MM.1S (cell line): ENCODE data around the gene LRPAP1.
"Not testable (repeated sequence)": the region's sequence is repeated elsewhere in the genome, so short reads cannot be mapped to it uniquely, and the experiment has no call there.

Experiments
- EZH2 ChIP-seq: fragments of 300-600 bp; sonication (generic); optimal IDR thresholded peaks from 2 replicates; pipeline ENCODE3; 2017; ENCODE audit warnings: low read depth, mild to moderate bottlenecking, antibody characterized with exemption, low read length, mixed read lengths
- EZH2phosphoT487 ChIP-seq: fragments of 300-600 bp; sonication (generic); IDR thresholded peaks from 2 replicates; pipeline ENCODE4 v1.6.1; 2018; ENCODE audit warnings: antibody characterized with exemption, low read length
- TF ChIP-seq, protein P1 (sequence below): fragments of 300-600 bp; sonication (generic); IDR thresholded peaks from 2 replicates; pipeline ENCODE4 v1.5.1; 2016; ENCODE audit warnings: antibody characterized with exemption, low read length, mixed read lengths

DNA sequence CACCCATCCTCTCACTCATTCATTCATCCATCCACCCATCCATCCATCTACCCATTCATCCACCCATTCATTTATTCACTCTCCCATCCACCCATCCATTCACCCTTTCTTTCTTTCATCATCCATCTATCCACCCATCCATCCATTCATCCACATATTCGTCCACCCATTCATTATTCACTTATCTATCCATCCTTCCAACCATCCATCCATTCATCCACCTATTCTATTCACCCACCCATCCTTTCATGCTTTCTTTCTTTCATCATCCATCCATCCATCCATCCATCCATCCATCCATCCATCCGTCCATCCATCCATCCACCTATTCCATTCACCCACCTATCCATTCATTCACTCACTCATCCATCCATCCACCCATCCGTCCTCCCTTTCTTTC lies 45.8 kb upstream of the LRPAP1 start:
- TF ChIP-seq, protein P1, sequence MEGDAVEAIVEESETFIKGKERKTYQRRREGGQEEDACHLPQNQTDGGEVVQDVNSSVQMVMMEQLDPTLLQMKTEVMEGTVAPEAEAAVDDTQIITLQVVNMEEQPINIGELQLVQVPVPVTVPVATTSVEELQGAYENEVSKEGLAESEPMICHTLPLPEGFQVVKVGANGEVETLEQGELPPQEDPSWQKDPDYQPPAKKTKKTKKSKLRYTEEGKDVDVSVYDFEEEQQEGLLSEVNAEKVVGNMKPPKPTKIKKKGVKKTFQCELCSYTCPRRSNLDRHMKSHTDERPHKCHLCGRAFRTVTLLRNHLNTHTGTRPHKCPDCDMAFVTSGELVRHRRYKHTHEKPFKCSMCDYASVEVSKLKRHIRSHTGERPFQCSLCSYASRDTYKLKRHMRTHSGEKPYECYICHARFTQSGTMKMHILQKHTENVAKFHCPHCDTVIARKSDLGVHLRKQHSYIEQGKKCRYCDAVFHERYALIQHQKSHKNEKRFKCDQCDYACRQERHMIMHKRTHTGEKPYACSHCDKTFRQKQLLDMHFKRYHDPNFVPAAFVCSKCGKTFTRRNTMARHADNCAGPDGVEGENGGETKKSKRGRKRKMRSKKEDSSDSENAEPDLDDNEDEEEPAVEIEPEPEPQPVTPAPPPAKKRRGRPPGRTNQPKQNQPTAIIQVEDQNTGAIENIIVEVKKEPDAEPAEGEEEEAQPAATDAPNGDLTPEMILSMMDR: not testable (repeated sequence)
- TF ChIP-seq EZH2phosphoT487, EZH2: not testable (repeated sequence)
